K562 (cell line): Measurements from ENCODE around the gene TAF1B. TPM values are rescaled to one million over a fixed set of nuclear protein-coding genes. Genes with fewer than 3 reads are reported as not detected.
A peak's percentile ranks its signal among the peaks of the same experiment; 100 is the strongest.

Experiments used
- ATAC-seq: fragments of 200-7000 bp; cut with Tn5 transposase; 3 replicates; pipeline ENCODE4 v1.9.1; 2020; ENCODE audit warnings: moderate library complexity
- BruUV-seq: library from RNA; stranded (reverse); fragments of 400-500 nt; replicated peaks from 2 replicates; lab custom pipeline; 2021; lab: Mats Ljungman, UMichigan
- CTCF ChIA-PET: fragments of 300-600 bp; formaldehyde crosslinking; extraction: SDS; loops from one replicate; lab custom pipeline; 2021; ENCODE audit warnings: low intra/inter-chr PET ratio; lab: Yijun Ruan, JAX
- POLR2A ChIA-PET: fragments of 300-600, 350-650 bp; sonication (Branson Sonifier 250); formaldehyde crosslinking; extraction: SDS; loops from one replicate; lab custom pipeline; 2021; ENCODE audit warnings: antibody characterized with exemption, inconsistent platforms; lab: Yijun Ruan, JAX
- DNase-seq, 4 experiments: peaks; one replicate each; pipeline versions ENCODE4 v3.0.0 to v3.0.0-alpha.2; 2011 to 2018; ENCODE audit warnings: low spot score in 3 of 4, mixed read lengths in 3 of 4; ENCODE audit errors: extremely low read depth in 1 of 4
- FAIRE-seq: peaks from 2 replicates; lab custom pipeline; 2011; peaks lifted over from hg19 to GRCh38; lab: Jason Lieb, UNC
- H2AFZ ChIP-seq: 2 replicates; pipeline ENCODE4 v1.6.0; 2011; ENCODE audit warnings: low read depth, low read length, control low read depth, inconsistent platforms
- H3K27ac ChIP-seq: fragments of 200-600 bp; 3 replicates; pipeline ENCODE4 v1.8.0; 2011; ENCODE audit warnings: low read depth, mild to moderate bottlenecking, control low read depth, inconsistent platforms, low read length, moderate library complexity, mixed read lengths; ENCODE audit errors: extremely low read depth
- H3K27me3 ChIP-seq, 2 experiments: fragments of 300-600 bp in 1 of 2; 2 replicates in 1 of 2; 3 replicates in 1 of 2; pipeline versions ENCODE4 v1.6.0 to v1.8.0; 2011; ENCODE audit warnings: inconsistent platforms in 2 of 2, low read length in 2 of 2, mild to moderate bottlenecking in 1 of 2, mixed read lengths in 1 of 2, moderate library complexity in 1 of 2; ENCODE audit not compliant: control insufficient read depth in 2 of 2, insufficient read depth in 2 of 2
- H3K36me3 ChIP-seq: fragments of 300-600 bp; 3 replicates; pipeline ENCODE4 v1.8.0; 2011; ENCODE audit warnings: mild to moderate bottlenecking, low read length, inconsistent platforms; ENCODE audit not compliant: control insufficient read depth, insufficient read depth
- H3K4me1 ChIP-seq, 2 experiments: fragments of 200-600 bp in 1 of 2; replicated peaks in 1 of 2; 2 replicates in 1 of 2; 3 replicates in 1 of 2; pipeline versions ENCODE4 v1.5.1 to v1.8.0; 2011; ENCODE audit warnings: inconsistent platforms in 2 of 2, low read length in 2 of 2, mild to moderate bottlenecking in 1 of 2, mixed read lengths in 1 of 2, moderate library complexity in 1 of 2; ENCODE audit not compliant: control insufficient read depth in 2 of 2, insufficient read depth in 2 of 2
- H3K4me2 ChIP-seq: 2 replicates; pipeline ENCODE4 v1.6.1; 2011; ENCODE audit warnings: low read length, control low read depth, inconsistent platforms, mixed read lengths; ENCODE audit not compliant: insufficient read depth
- H3K4me3 ChIP-seq: fragments of 200-600 bp; sonication (generic), shearing (Covaris generic); 2 replicates; pipeline ENCODE4 v1.5.1; 2016; ENCODE audit warnings: control low read depth, inconsistent platforms
- H3K79me2 ChIP-seq: fragments of 200-600 bp; 3 replicates; pipeline ENCODE4 v1.8.0; 2011; ENCODE audit warnings: low read length, inconsistent platforms; ENCODE audit not compliant: control insufficient read depth, insufficient read depth
- H3K9ac ChIP-seq, 2 experiments: 2 replicates each; pipeline versions ENCODE4 v1.6.0 to v1.6.1; 2011; ENCODE audit warnings: low read depth in 2 of 2, low read length in 2 of 2, control low read depth in 1 of 2, inconsistent platforms in 1 of 2, mild to moderate bottlenecking in 1 of 2, mixed read lengths in 1 of 2; ENCODE audit not compliant: insufficient read depth in 1 of 2
- H3K9me1 ChIP-seq: one replicate; pipeline ENCODE4 v1.6.0; 2011; ENCODE audit warnings: inconsistent platforms, mild to moderate bottlenecking, low read length, moderate library complexity; ENCODE audit not compliant: control insufficient read depth, insufficient read depth
- H3K9me3 ChIP-seq: replicated peaks from 2 replicates; pipeline ENCODE4 v1.5.1; 2011; ENCODE audit warnings: low read depth, low read length, inconsistent platforms; ENCODE audit not compliant: control insufficient read depth, insufficient read depth
- H4K20me1 ChIP-seq: replicated peaks from 2 replicates; pipeline ENCODE4 v1.6.1; 2011; ENCODE audit warnings: low read length, inconsistent platforms, mixed read lengths; ENCODE audit not compliant: control insufficient read depth, insufficient read depth
- EP300 ChIP-seq: IDR thresholded peaks from 2 replicates; pipeline ENCODE4 v1.6.1; 2012; ENCODE audit warnings: low read length, improper control_type of control experiment
- HINFP ChIP-seq: fragments of 450-650 bp; conservative IDR thresholded peaks from 2 replicates; pipeline ENCODE4 v1.6.1; 2016; ENCODE audit warnings: missing genetic modification characterization, low read depth, mild to moderate bottlenecking, control low read depth, missing compliant biosample characterization
- NFIC ChIP-seq: fragments of 450-650 bp; IDR thresholded peaks from 2 replicates; pipeline ENCODE4 v1.6.1; 2017; ENCODE audit warnings: mild to moderate bottlenecking, inconsistent platforms
- ZNF280A ChIP-seq: fragments of 450-650 bp; IDR thresholded peaks from 2 replicates; pipeline ENCODE4 v1.6.1; 2018; ENCODE audit warnings: mild to moderate bottlenecking, low read depth; ENCODE audit not compliant: partially characterized antibody
- WGBS: fragments of 100-300 bp; shearing (Covaris generic); methylation state at CpG from one replicate; pipeline ENCODE4 v1.1.6; 2016; ENCODE audit warnings: low coverage, mixed read lengths; ENCODE audit not compliant: insufficient coverage; ENCODE audit errors: missing lambda C conversion rate; 5-methylcytosine and 5-hydroxymethylcytosine counted together
- in situ Hi-C: fragments of 300-500 bp; cut with MboI; formaldehyde crosslinking; loops from 4 replicates; pipeline ENCODE4 v1.15.0; 2018; ENCODE audit warnings: inconsistent platforms, mixed read lengths
- intact Hi-C: fragments of 100-400 bp; cut with micrococcal nuclease; formaldehyde crosslinking; loops from 2 replicates; pipeline ENCODE4 v1.14.2; 2022
- polyA plus RNA-seq, 8 experiments: library from polyadenylated mRNA; depleted of rRNA in 4 of 8; stranded (reverse) in 5 of 8; unstranded in 3 of 8; fragments of >200 nt; fragmentation: Nextera tagmentation in 2 of 8; fragmentation: Illumina TruSeq in 1 of 8; extraction: Ambion mirVana in 2 of 8; extraction: Trizol in 1 of 8; gene quantifications; 2 replicates each; pipeline versions ENCODE4 v1.2.1 to v1.2.3, GENCODE V29; 2011 to 2014; ENCODE audit warnings: inconsistent platforms in 1 of 8, missing spikeins in 1 of 8
- total RNA-seq, 7 experiments: library from RNA; depleted of rRNA in 6 of 7; stranded (reverse); fragments of >200 nt in 6 of 7; fragmentation: Illumina TruSeq in 2 of 7; extraction: Trizol in 2 of 7; gene quantifications; 2 replicates each; pipeline versions ENCODE4 v1.2.1 to v1.2.3, GENCODE V29; 2011 to 2021; ENCODE audit warnings: low replicate concordance in 1 of 7

TAF1B gene
- total and polyA plus RNA-seq, 9 of the 15 experiments (the other 6 are each of a cell fraction or from before 2014, with no cell fraction given), result 8.8 to 25.1 (median 17.3) TPM

- TF ChIP-seq ZNF280A (no peak), EP300 (no peak)
Observed at GRCh38 chr2:9802576-9802993, 40.7 kb upstream of the TAF1B start (continued).

GRCh38 chr2:9803023-9803805, 40.1 kb upstream of the TAF1B start:
- intact Hi-C loops, result loop anchor here (10.0 kb wide), 1 partner anchor 632 kb away; no protein-coding TSS in a partner anchor
- Histone ChIP-seq H4K20me1 (no peaks in the 10 kb centered on the region), H3K27ac (no peak overlapping the region)
- DNase-seq, result no peak
- TF ChIP-seq NFIC (peak; percentile 78), HINFP (tag) (no peak)
- TF ChIP-seq, all 486 proteins: peak for 1
- no peaks in the 10 kb centered on the region for H3K36me3 ChIP-seq
- no peak overlapping the region for H3K4me3 ChIP-seq
- in situ Hi-C loops, result loop anchor here (25.0 kb wide), 1 partner anchor 859 kb away; no protein-coding TSS in a partner anchor
- no peak overlapping the region for H3K4me2 ChIP-seq
- ChIA-PET POLR2A (interaction anchor here (0.5 to 0.7 kb wide), 2 partner anchors 12 to 112 kb away, joined by 3 read pairs; no protein-coding TSS in a partner anchor), CTCF (no interaction called here)
- peaks cover 23 to 42% of the 10 kb centered on the region in 2 experiments for H3K4me1 ChIP-seq
- ATAC-seq, result no peak
- H3K9me3 ChIP-seq, result no peaks in the 10 kb centered on the region
- no peak overlapping the region for H3K9ac ChIP-seq
- no peak overlapping the region for H2AFZ ChIP-seq
- H3K27me3 ChIP-seq, result no peaks in the 10 kb centered on the region; a peak in 1 of 5 replicates
- H3K9me1 ChIP-seq, result no peaks in the 10 kb centered on the region
- H3K79me2 ChIP-seq, result no peaks in the 10 kb centered on the region
- no TSS peak for BruUV-seq
- WGBS, result 38% methylated on average over 12 of the region's 17 CpGs
- no peak for FAIRE-seq
